Memory B cell (primary cell): ENCODE measurements around the gene CYS1.

Experiments used
- ATAC-seq: fragments of 150-1000 bp; cut with Tn5 transposase; 2 replicates; pipeline ENCODE4 v1.10.0; 2021; ENCODE audit warnings: low read depth, mild to moderate bottlenecking, moderate library complexity
- DNase-seq, 2 donors: peaks; one replicate each; pipeline ENCODE4 v3.0.0; 2022; ENCODE audit warnings: low spot score in 2 of 2
- H3K27ac Mint-ChIP-seq: one replicate; pipeline ENCODE4 v1.8.0; 2022; ENCODE audit warnings: mild to moderate bottlenecking, moderate library complexity, mixed read lengths
- H3K27me3 Mint-ChIP-seq: one replicate; pipeline ENCODE4 v1.8.0; 2022; ENCODE audit warnings: mixed read lengths
- H3K36me3 Mint-ChIP-seq: one replicate; pipeline ENCODE4 v1.8.0; 2022; ENCODE audit warnings: mild to moderate bottlenecking, mixed read lengths
- H3K4me1 Mint-ChIP-seq: one replicate; pipeline ENCODE4 v1.8.0; 2022; ENCODE audit warnings: mixed read lengths
- H3K4me3 Mint-ChIP-seq: one replicate; pipeline ENCODE4 v1.8.0; 2022; ENCODE audit warnings: mild to moderate bottlenecking, moderate library complexity, mixed read lengths
- H3K9me3 Mint-ChIP-seq: one replicate; pipeline ENCODE4 v1.8.0; 2022; ENCODE audit warnings: mixed read lengths

Gene CYS1

DNA sequence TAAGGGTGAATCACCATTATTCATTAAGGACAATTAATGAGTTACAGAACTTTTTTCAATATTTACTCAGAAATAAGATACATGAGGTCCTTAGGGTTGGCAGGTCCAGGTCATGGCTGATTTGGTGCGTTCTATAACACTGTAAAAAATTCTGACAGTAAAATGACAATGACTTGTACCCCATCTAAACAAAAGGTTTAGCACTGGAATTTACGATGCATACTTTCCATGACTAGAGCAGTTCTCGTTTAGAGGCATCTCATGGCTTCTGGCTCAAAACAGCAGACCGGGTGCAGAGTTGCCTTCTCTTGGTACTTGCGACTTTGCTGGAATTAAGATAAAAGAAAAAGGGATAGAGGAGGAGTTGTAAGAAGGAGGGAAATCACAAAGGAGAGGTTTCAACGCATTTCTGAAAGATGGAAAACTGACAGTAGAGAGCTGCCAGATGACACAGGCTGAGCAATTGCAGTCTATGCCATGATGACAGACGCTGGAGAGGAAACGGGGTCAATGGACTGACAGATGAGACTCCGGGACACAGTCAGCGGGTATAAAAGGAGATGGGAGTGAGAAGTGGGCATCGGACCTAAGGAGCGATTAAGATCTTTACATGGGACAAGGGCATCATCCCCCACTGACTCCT lies 4.1 kb upstream of the CYS1 start:
- Mint-ChIP-seq H3K27me3 (peaks cover 18% of the 10 kb centered on the region), H3K4me3 (no peak overlapping the region)
- no peak for ATAC-seq

GRCh38 chr2:10083692-10084211 lies 3.5 kb upstream of the CYS1 start:
- Mint-ChIP-seq H3K4me1 (peaks cover 11% of the 10 kb centered on the region), H3K9me3 (no peaks in the 10 kb centered on the region), H3K27ac (no peak overlapping the region), H3K36me3 (no peaks in the 10 kb centered on the region), H3K27me3 (peaks cover 20% of the 10 kb centered on the region), H3K4me3 (no peak overlapping the region)
- ATAC-seq (no peak), DNase-seq (no peak)

More for the DNA sequence above, 4.1 kb upstream of the CYS1 start:
- Mint-ChIP-seq H3K9me3 (no peaks in the 10 kb centered on the region), H3K36me3 (no peaks in the 10 kb centered on the region), H3K4me1 (peaks cover 8% of the 10 kb centered on the region), H3K27ac (no peak overlapping the region)
- DNase-seq = no peak

GRCh38 chr2:10083046-10083445 lies 2.8 kb upstream of the CYS1 start:
- no peak overlapping the region for H3K4me3 Mint-ChIP-seq
- DNase-seq = no peak
- H3K36me3 Mint-ChIP-seq = no peaks in the 10 kb centered on the region
- no peak for ATAC-seq
- no peak overlapping the region for H3K27ac Mint-ChIP-seq
- peaks cover 27% of the 10 kb centered on the region for H3K27me3 Mint-ChIP-seq
- H3K4me1 Mint-ChIP-seq = peaks cover 11% of the 10 kb centered on the region
- no peaks in the 10 kb centered on the region for H3K9me3 Mint-ChIP-seq

DNA sequence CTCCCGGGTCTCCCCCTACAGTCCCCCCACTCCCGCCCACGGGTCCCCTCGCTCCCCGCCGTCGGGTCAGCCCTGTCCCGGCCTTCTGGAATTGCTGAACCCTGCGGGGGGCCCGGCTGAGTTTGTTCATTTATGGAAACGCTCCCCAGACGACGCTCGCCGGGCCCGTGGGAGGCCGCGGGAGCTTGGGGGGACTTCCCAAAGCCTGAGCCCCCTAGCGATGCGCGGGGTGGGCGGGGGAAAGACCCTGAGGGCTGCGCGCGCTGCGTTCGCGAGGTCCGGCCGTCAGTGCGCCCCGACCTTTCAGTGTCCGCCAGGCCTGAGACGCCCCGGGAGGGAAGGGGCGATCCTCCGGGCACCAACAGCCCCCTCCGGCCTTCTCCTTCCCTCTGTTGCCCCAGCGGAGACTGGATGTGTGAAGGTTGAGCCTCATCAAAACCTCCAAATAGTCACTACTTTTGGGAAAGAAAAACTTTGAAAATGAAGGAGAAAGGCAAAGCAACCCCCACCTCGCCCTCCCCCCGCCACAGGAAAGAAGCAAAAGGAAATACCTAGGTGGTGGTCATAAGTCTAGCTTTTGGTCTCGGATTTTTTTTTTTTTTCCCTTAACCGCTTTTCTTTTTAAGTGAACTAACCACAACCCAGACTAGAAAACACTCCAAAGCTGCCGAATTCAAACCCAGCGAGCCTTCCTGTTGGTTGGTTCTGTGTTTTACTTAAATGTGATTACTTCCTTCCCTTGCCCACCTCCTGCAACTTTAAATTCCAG lies 509 bp upstream of the CYS1 start:
- peaks cover 35% of the 10 kb centered on the region for H3K27me3 Mint-ChIP-seq
- peak overlapping the region; percentile 64 for H3K4me3 Mint-ChIP-seq
- H3K4me1 Mint-ChIP-seq = peaks cover 11% of the 10 kb centered on the region
- H3K36me3 Mint-ChIP-seq = no peaks in the 10 kb centered on the region
- ATAC-seq (peak; percentile 34), DNase-seq (peak in 1 of 2 donors; percentile 37)
- no peaks in the 10 kb centered on the region for H3K9me3 Mint-ChIP-seq
- H3K27ac Mint-ChIP-seq = no peak overlapping the region

DNA sequence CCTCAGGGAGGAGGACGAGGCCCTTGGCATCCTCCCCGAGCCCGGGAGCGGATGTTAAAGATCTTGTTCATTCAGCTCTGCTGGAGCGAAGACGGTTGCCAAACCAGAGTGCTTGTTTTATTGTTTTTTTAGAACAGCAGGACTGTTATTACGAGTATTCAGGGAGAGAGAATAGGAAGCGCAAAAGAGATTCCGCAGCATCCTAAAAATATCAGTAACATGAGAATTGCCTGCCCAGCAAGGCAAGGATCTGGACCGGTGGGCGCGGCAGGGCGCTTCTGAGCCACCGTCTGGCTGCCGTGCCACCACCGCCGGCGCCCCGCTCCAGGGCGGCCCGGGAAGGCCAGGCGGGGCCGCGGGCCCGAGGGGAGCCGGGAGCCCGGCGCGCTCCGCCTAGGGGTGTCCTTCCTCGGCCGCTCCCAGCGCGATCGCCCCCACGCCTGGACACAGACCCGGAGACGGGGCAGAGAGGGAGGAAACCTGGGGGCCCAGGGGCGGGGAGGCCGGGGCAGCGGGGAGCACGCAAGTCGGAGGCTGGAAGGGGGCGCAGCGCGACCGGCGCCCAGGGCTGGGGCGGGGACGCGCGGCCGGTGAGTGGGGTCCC lies 843 bp downstream of the CYS1 start:
- ATAC-seq (peak; percentile 45), DNase-seq (peak in 1 of 2 donors; percentile 52)
- peaks cover 11% of the 10 kb centered on the region for H3K4me1 Mint-ChIP-seq
- H3K4me3 Mint-ChIP-seq = peak overlapping the region; percentile 78
- H3K36me3 Mint-ChIP-seq = no peaks in the 10 kb centered on the region
- H3K9me3 Mint-ChIP-seq = no peaks in the 10 kb centered on the region
- peaks cover 34% of the 10 kb centered on the region for H3K27me3 Mint-ChIP-seq
- H3K27ac Mint-ChIP-seq = peak overlapping the region; percentile 49

- peak overlapping the region; percentile 49 for H3K27ac Mint-ChIP-seq
Measured at GRCh38 chr2:10078704-10079265, 1.4 kb downstream of the CYS1 start.

GRCh38 chr2:10078001-10078400 lies 2.2 kb downstream of the CYS1 start:
- H3K36me3 Mint-ChIP-seq = no peaks in the 10 kb centered on the region
- H3K4me1 Mint-ChIP-seq = peaks cover 5% of the 10 kb centered on the region
- H3K27ac Mint-ChIP-seq = no peak overlapping the region
- DNase-seq (no peak), ATAC-seq (no peak)
- peaks cover 30% of the 10 kb centered on the region for H3K27me3 Mint-ChIP-seq
- no peak overlapping the region for H3K4me3 Mint-ChIP-seq
- no peaks in the 10 kb centered on the region for H3K9me3 Mint-ChIP-seq

More at GRCh38 chr2:10078704-10079265, 1.4 kb downstream of the CYS1 start:
- peak overlapping the region; percentile 78 for H3K4me3 Mint-ChIP-seq
- H3K36me3 Mint-ChIP-seq = no peaks in the 10 kb centered on the region
- peaks cover 36% of the 10 kb centered on the region for H3K27me3 Mint-ChIP-seq
- ATAC-seq = no peak
- peaks cover 11% of the 10 kb centered on the region for H3K4me1 Mint-ChIP-seq
- no peaks in the 10 kb centered on the region for H3K9me3 Mint-ChIP-seq
- DNase-seq = no peak

DNA sequence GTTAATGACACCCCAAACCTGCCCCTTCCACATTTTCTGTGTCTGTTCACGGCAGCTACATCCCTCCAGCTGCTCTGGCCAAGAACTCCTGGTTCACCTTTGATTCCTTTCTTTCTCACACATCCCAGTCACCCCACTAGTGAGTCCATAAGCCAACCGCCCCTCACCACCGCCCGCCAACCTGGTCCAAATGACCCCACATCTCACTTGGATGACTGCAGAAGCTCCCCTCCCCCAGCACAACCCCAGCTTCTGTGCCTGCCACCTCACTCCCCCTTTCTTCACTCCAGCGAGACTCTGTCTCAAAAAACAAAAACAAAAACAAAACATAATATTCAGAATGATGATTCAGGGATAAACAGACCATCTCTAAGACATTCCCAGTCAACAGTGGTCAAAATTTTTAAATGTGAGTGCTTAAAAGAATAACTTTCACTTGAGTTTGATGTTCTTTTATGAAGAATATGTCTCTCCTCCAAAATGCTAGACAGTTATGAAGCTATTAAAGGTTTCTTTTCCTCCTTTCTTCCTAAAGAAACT lies 3.2 kb downstream of the CYS1 start:
- no peak overlapping the region for H3K4me3 Mint-ChIP-seq
- H3K27me3 Mint-ChIP-seq = peaks cover 33% of the 10 kb centered on the region

DNA sequence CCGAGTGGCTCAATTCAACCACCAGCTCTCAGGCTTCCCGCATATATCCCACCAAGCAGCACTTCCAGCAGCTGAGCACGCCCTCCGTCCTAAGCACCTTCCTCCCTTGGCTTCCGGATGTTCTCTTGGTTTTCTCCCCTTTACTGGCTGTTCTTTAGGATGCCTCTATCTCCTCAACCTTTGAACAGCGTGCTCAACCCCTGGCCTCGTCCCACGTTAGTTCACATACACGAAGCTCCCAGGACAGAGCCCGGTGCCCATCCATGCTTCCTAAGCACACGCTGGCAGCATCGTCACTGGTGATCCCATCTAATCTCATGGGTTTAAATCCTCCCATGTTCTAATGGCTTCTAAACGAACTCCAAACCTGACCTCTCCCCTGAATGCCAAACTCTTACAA lies 3.7 kb downstream of the CYS1 start:
- H3K9me3 Mint-ChIP-seq = no peaks in the 10 kb centered on the region
- H3K4me3 Mint-ChIP-seq = no peak overlapping the region

More for the DNA sequence above, 3.2 kb downstream of the CYS1 start:
- DNase-seq = no peak
- H3K27ac Mint-ChIP-seq = no peak overlapping the region
- H3K36me3 Mint-ChIP-seq = no peaks in the 10 kb centered on the region
- H3K4me1 Mint-ChIP-seq = peaks cover 10% of the 10 kb centered on the region
- no peak for ATAC-seq
- H3K9me3 Mint-ChIP-seq = no peaks in the 10 kb centered on the region

DNA sequence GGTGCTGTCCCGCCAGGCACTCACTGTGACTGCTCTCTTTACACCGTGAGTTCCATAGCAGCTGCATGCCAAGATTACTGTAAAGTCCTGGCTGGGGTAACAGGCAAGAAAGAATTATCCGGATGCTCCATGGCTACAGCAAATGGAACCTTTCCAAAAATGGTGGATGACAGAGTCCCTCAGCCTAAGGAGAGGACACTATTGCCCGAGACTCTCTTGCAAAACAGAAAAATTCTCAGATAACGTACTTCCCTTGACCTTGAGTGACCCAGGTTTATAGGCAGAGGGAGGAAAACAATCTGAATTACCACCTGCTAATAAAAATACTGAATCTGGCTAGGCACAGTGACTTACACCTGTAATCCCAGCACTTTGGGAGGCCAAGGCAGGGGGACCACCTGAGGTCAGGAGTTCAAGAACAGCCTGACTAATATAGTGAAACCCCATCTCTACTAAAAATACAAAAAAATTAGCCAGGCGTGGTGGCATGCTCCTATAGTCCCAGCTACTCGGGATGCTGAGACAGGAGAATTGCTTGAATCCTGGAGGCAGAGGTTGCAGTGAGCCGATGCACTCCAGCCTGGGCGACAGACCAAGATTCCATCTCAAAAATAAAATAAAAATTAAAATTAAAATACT lies 4.5 kb downstream of the CYS1 start:
- Mint-ChIP-seq H3K4me1 (peaks cover 7% of the 10 kb centered on the region), H3K27ac (no peak overlapping the region), H3K27me3 (peaks cover 31% of the 10 kb centered on the region), H3K36me3 (no peaks in the 10 kb centered on the region), H3K9me3 (no peaks in the 10 kb centered on the region), H3K4me3 (no peak overlapping the region)
- DNase-seq (no peak), ATAC-seq (no peak)

More for the DNA sequence above, 3.7 kb downstream of the CYS1 start:
- Mint-ChIP-seq H3K4me1 (peaks cover 10% of the 10 kb centered on the region), H3K27ac (no peak overlapping the region), H3K36me3 (no peaks in the 10 kb centered on the region), H3K27me3 (peaks cover 31% of the 10 kb centered on the region)
- DNase-seq = no peak
- no peak for ATAC-seq

DNA sequence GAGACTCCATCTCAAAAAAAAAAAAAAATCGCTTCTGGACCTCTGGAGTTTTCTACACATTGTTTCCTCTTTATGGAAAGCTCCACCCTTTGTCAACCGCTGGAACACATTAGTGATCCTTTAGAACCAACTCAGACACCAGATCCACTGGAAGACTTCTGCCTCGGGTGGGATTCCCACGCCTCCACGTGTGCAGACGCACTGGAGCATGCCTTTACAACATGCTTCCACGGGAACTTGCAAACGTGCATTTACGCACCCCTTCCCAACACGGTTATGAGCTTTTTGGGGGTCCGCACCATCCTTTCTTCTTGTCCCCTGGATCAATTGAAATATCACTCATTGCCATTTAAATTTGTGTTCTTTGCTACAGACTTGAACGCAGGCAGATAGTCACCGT lies 5.1 kb downstream of the CYS1 start:
- Mint-ChIP-seq H3K27me3 (peaks cover 31% of the 10 kb centered on the region), H3K36me3 (no peaks in the 10 kb centered on the region), H3K4me3 (no peak overlapping the region), H3K27ac (no peak overlapping the region), H3K9me3 (no peaks in the 10 kb centered on the region), H3K4me1 (peaks cover 7% of the 10 kb centered on the region)
- ATAC-seq (no peak), DNase-seq (no peak)

GRCh38 chr2:10073706-10074105 lies 6.5 kb downstream of the CYS1 start:
- no peak for DNase-seq
- Mint-ChIP-seq H3K4me1 (peaks cover 5% of the 10 kb centered on the region), H3K27me3 (peaks cover 29% of the 10 kb centered on the region), H3K27ac (no peak overlapping the region), H3K9me3 (no peaks in the 10 kb centered on the region), H3K4me3 (no peak overlapping the region), H3K36me3 (no peaks in the 10 kb centered on the region)
- no peak for ATAC-seq

- H3K4me3 Mint-ChIP-seq = no peak overlapping the region
- peaks cover 5% of the 10 kb centered on the region for H3K4me1 Mint-ChIP-seq
- H3K36me3 Mint-ChIP-seq = peaks cover 1% of the 10 kb centered on the region
- peaks cover 4% of the 10 kb centered on the region for H3K9me3 Mint-ChIP-seq
- ATAC-seq (peak; percentile 92), DNase-seq (peak; percentile 66 to 83)
- no peak overlapping the region for H3K27ac Mint-ChIP-seq
- H3K27me3 Mint-ChIP-seq = peaks cover 21% of the 10 kb centered on the region
Measured at GRCh38 chr2:10072656-10073480, 7.3 kb downstream of the CYS1 start.
